ENCODE data around the gene TTC12. TPM values are rescaled to one million over a fixed set of nuclear protein-coding genes. Genes with fewer than 3 reads are reported as not detected.

Gene TTC12
- total and polyA plus RNA-seq, 2 of the 13 experiments (the other 11 are each of a cell fraction or from before 2014, with no cell fraction given), result 5.4 to 11.6 TPM

GRCh38 chr11:113411536-113411935, 97.2 kb downstream of the TTC12 start (continued):
- no peak for TF ChIP-seq ZNF260 (CRISPR knock-in tag; IDR thresholded peaks at IDR 0.05; ENCODE audit: borderline replicate concordance, low read depth)
- TF ChIP-seq ZNF556 (CRISPR knock-in tag; IDR thresholded peaks at IDR 0.05; ENCODE audit: borderline replicate concordance), result no peak
- TF ChIP-seq ZFP37 (CRISPR knock-in tag; IDR thresholded peaks at IDR 0.05; ENCODE audit: borderline replicate concordance), result no peak
- no peak for TF ChIP-seq SNAPC5 (CRISPR knock-in tag; IDR thresholded peaks at IDR 0.05; ENCODE audit: borderline replicate concordance)
- no peak for TF ChIP-seq KIAA2018 (CRISPR knock-in tag; IDR thresholded peaks at IDR 0.05; ENCODE audit: borderline replicate concordance)

All from HepG2 (cell line).